GM18511 (cell line): Measurements from ENCODE around the gene BCAS4.
A peak's percentile ranks its signal among the peaks of the same experiment; 100 is the strongest.
"Not testable (repeated sequence)": the region's sequence is repeated elsewhere in the genome, so short reads cannot be mapped to it uniquely, and the experiment has no call there.

ENCODE experiments used
- ATAC-seq: cut with Tn5 transposase; IDR thresholded peaks from one replicate; pipeline ENCODE4 v1.9.1; 2021; ENCODE audit warnings: mild to moderate bottlenecking, moderate library complexity; ENCODE audit not compliant: unreplicated experiment

BCAS4 gene, protein sequence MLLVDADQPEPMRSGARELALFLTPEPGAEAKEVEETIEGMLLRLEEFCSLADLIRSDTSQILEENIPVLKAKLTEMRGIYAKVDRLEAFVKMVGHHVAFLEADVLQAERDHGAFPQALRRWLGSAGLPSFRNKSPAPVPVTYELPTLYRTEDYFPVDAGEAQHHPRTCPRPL

DNA sequence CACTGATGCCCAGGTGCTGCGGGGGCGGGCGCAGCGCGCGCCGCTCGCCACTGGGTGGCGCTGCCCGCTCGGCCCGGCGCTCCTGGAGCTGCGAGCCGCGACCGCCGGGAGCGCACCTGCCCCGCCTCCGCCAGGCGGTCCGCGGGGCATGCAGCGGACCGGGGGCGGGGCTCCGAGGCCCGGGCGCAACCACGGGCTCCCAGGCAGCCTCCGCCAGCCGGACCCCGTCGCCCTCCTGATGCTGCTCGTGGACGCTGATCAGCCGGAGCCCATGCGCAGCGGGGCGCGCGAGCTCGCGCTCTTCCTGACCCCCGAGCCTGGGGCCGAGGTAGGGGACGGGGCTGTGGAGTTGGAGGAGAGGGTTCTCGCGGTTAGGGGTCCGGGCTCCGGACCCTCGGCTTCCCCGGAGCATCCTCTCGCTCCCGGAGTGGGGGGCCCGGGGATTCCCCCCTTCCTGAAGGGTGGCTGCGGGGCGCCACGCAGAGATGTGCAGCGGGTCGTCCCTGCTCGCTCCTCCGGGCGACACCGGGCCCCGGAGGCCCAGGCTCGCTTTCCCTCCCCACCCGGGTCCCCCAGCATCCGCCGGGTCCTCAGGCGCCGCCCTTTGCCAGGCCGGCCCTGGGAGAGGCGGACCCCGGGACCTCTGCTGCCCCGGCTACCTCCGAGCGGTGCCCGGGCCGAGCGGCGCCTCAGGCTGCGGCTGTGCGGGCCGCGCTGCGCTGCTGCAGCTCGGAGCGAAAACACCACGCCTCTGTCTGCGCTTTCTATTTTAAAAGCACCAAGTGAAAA lies at the start of gene BCAS4:
Gene BCAS4, plus strand, starts transcription at position 216 of the 789 bp plus-strand sequence. Its CDS starts 23 bp downstream, at position 239.
- peak; percentile 70 for ATAC-seq

DNA sequence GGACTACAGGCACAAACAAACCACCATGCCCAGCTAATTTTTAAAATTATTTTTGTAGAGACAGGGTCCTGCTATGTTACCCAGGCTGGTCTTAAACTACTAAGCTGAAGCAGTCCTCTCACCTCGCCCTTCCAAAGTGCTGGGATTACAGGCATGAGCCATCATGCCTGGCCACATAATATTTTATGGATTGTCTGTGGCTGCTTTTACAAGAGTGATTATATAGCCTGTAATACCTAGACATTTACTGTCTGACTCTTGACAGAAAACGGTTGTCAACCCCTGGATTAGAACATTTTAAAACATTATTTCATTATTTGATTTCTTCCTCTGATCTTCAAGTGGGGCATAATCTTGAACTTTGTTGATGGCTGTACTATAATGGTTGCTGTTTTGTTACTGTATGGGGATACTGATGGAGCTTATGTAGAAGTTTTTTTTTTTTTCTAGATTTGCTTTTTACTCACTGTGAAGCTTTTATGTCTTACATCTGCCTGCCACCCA lies 49.2 kb upstream of the BCAS4 start:
- no peak for ATAC-seq

DNA sequence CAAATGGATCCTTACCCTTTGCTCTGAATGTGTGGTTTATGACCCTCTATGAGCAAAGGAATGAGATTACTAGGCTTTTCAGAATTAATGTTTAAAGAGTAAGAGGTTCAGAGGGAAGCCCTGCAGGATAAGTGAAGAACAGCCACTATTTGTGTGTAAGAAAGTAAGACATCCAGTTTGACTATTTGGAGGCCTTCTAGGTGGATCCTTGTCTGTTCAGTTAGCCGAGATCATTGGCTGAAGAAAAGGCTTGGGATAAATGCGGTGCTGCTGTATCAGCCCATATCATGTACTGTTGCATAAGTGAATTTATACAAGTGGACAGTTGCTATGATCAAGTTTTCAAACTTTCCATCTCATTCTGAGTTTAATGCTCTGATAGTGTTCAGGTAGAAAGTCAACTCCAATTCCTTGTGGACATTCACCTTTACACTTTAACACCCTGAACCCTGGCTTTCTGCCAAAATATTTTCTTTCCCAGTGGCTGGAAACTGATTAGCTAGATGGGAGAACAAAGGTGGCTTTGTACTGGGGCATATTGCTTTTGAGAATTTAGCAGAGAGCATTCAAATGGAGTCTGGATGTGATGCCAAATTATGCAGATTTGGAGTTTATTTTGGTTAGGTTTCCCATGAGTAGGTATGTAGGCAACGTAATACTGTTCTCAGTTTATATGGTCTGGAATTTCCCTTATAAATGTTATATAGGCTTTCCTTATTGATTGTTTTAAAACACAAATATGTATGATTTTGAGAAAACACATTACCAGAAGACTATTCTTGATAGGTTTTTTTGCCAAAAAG lies 48.5 kb upstream of the BCAS4 start:
- ATAC-seq, result no peak

DNA sequence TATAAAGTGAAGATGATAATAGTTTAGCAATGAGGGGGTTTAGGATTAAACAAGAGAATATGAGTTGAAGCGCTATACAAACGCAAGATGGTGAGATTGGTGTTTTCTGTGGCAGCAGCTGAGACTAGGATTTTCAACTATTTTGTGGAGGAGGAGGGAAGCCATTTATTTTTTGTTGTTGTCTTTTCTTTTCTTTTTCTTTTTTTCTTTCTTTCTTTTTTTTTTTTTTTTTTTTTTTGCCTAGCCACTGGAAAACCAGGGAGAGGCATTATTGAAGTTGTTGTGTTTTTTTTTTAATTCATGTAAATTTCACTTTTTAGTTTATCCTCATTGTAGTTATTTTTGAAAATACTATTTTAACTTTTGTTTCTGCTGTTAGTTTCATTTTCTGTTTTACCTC lies 47.6 kb upstream of the BCAS4 start:
- no peak for ATAC-seq

DNA sequence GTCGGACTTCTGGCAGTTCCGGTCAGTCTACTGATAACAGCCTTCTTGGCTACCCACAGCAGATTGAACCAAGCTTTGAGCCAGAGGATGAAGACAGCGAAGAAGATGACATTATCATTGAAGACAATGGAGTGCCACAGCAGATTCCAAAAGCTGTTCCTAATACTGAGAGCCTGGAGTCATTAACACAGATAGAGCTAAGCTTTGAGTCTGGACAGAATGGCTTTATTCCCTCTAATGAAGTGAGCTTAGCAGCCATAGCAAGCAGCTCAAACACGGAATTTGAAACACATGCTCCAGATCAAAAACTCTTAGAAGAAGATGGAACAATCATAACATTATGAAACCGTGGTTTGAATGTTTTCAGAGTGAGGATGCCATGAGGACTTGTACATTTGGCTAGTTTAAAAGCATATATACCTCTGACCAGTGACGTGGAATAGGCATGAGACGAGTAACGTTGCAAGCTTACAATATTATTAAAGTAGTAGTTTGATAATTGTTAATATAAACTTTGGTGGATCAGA lies 44.7 kb upstream of the BCAS4 start:
- ATAC-seq, result no peak

DNA sequence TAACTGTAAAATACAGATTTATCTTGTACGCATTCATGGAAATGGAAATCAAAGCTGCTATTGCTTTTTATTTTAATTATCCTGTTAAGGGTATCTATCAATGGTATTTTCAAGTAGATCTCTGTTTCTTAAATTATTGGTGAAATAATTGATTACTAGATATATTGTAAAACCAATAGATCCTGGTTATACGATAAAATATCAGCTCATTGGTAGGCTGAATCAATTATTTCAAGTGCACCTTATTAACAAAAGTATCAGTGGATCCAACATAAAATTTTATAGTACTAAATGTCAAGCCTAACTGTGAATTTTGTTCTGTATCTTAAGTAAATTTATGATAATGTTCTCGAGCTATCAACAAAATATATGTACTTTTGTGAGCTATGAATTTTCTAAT lies 41.7 kb upstream of the BCAS4 start:
- no peak for ATAC-seq

DNA sequence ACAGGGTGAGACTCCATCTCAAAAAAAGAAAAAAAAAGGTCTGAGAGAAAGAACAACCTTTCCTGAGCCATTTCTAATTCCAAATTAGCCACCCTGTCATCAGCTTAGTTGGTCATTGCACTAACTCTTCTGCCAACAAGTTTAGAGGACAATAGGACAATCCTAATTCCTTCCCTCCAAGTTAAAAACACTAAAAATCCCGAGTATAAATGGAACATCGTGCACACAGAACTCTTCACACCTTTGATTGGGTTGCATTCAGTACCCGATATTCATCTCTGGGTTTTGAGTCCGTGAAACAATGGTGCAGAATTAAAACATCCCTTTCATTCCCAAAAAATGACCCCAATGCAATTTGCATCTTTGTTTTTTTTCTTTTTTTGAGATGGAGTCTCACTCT lies 40.4 kb upstream of the BCAS4 start:
- ATAC-seq, result no peak

DNA sequence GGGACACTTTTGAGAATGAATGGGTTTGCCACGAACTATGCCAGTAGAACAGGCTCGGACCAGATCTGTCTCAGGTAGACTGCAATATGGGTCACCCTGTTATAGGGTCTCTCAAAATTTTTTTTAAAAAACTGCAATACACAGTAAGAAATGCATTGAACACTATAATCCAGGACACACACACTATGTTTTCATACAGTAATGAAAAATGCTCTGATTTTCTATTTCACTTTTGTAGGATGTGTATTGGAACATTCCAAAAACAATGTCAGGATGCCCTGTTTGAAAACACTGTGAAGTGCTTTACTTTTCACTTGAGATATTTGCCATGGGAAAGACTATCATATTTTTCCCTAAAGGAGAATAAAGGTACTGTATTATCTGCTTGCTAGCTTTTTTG lies 38.4 kb upstream of the BCAS4 start:
- ATAC-seq, result no peak

DNA sequence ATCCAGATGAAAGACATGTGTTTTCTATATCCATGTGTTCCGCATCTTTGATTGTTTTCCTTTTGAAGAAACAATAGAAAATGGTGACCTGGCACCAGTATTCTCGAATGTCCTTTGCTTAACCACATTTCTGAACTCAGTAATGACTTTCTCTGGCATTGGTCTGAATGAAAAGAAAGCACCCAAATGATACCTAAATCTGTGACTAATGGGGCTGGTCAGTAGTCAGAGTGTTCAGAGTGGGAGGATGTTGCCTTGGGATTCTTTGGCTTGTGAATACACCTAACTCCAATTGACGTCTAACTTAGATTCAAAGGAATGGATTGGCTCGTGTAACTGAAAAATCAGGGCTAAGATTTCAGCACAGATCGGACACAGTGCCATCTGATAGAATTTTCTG lies 36.4 kb upstream of the BCAS4 start:
- no peak for ATAC-seq

DNA sequence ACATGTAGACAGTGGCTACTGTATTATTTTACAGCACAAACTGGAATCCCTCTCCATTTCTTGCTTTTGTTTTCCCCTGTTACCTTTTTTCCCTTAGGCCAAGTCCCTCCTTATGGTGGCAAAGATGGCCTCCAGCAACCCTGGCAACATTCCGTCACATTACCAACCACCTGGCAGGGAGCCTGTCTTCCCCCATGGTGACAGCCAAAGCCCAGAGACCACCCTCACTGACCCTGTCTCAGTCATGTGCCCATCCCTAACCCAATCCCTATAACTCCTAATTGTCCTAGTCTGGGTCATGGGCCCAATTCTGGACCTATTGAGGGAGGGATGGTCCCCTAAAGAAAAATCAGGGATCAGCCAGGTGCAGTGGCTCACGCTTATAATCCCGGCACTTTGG lies 35.9 kb upstream of the BCAS4 start:
- ATAC-seq, result no peak

DNA sequence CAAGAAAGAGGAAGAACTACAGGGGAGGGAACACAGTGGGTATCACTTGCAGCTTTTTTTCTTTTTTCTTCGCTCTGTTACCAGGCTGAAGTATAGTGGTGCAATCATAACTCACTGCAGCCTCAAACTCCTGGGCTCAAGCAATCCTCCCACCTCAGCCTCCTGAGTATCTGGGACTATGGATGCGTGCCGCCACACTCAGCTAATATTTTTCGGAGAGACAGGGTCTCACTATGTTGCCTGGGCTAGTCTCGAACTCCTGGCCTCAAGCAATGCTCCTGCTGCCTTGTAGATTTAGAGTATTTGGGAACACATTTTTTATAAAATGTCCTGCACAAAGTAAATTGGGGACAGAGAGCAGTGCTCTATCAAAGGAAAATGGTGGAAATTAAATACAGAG lies 35.2 kb upstream of the BCAS4 start:
- ATAC-seq, result no peak

DNA sequence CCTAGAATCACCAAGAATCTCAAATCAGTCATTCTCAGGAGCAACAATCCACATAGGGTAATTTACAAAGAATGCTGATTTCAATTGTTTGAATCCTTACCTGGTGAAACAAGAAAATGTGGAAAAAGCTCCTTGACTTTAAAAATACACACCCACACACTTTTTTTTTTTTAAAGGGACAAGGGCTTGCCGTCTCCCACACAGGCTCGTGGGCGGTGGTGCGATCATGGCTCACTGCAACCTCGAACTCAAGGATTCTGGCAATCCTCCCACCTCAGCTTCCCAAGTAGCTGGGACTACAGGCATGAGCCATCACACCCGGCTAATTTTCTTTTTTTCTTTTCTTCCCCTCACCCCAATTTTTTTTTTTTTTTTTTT lies 32.8 kb upstream of the BCAS4 start:
- no peak for ATAC-seq

DNA sequence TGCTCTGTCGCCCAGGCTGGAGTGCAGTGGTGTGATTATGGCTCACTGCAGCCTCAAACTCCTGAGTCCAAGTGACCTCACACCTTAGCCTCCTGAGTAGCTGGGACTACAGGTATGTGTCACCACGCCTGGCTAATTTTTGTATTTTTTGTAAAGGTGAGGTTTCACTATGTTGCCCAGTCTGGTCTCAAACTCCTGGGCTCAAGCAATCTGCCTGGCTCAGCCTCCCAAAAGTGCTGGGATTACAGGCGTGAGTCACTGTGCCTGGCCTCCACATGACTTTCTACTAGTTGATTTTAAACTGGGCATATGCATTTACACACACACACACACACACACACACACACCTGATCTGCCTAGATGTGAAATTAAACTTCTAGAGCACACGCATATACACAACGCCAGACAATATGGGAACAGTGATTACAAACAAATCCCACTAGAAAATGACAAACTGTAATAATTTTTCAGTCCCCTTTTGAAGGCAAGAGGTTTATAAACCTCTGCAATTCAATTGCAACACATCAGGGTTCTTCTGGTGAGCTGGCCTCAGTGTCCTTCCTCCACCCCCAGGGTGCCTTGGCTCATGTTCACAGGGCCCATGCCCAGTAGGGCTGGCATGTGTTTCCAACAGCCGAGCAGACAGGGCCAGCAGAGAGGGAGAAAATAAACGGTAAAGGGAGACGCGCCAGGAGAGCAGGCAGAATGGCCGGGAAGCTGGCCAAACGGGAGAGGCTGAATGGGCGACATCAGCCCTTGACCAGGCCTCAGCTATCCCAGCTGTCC lies 32.2 kb upstream of the BCAS4 start:
- ATAC-seq, result no peak

DNA sequence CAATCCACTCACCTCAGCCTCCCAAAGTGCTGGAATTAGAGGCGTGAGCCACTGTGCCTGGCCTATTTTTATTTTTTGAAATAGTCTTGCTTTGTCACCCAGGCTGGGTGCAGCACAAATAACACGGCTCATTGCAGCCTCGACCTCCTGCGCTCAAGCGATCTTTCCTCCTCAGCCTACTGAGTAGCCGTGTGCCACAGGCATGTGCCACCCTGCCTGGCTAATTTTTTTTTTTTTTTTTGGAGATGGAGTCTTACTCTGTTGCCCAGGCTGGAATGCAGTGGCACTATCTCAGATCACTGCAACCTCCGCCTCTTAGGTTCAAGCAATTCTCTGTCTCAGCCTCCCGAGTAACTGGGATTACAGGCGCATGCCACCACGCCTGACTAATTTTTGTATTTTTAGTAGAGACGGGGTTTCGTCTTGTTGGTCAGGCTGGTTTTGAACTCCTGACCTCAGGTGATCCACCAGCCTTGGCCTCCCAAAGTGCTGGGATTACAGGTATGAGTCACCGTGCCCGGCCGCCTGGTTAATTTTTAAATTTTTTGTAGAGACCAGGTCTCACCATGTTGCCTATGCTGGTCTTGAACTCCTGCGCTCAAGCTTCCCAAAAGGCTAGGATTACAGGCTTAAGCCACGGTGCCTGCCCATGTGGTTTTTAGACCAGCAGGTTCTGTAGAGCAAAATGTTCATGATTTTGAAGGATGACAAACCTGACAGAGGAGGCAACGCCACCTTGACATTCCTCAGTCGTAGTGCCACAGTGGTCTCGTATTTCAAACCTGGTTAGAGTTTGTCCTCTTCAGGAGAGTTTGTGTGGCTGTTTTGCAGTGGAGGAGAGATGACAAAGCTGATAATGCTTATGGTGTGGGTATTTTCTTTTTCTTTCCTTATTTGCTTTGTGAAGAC lies 31.1 kb upstream of the BCAS4 start:
- not testable (repeated sequence) for ATAC-seq

DNA sequence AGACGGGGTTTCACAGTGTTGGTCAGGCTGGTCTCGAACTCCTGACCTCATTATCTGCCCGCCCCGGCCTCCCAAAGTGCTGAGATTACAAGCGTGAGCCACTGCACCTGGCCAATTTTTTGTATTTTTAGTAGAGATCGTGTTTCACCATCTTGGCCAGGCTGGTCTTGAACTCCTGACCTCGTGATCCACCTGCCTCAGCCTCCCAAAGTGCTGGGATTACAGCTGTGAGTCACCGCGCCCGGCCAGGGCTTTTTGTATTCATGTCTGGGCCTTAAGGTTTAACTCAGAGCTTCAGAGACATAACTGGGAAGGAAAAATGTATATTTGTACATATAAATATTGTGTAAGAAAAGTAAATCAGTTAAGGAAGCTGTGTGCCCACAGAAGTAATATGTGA lies 29.6 kb upstream of the BCAS4 start:
- ATAC-seq, result not testable (repeated sequence)

DNA sequence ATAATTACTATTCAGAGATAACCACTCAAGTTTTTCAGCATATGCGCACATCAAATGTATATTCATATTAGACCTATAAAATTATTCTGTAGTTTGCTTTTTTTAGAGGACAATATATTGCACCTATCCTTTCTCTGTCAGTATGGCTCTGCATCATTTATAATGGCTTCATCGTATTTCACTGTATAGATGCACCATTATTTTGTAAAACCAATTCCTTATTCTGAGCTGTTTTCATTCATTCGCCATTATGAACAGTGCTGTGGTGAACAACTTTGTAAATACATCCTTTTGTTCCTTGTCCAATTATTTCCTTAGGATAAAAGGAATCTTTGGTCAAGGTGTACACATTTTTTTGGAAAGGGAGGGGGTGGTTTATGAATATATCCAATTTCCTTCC lies 29.2 kb upstream of the BCAS4 start:
- ATAC-seq, result no peak

DNA sequence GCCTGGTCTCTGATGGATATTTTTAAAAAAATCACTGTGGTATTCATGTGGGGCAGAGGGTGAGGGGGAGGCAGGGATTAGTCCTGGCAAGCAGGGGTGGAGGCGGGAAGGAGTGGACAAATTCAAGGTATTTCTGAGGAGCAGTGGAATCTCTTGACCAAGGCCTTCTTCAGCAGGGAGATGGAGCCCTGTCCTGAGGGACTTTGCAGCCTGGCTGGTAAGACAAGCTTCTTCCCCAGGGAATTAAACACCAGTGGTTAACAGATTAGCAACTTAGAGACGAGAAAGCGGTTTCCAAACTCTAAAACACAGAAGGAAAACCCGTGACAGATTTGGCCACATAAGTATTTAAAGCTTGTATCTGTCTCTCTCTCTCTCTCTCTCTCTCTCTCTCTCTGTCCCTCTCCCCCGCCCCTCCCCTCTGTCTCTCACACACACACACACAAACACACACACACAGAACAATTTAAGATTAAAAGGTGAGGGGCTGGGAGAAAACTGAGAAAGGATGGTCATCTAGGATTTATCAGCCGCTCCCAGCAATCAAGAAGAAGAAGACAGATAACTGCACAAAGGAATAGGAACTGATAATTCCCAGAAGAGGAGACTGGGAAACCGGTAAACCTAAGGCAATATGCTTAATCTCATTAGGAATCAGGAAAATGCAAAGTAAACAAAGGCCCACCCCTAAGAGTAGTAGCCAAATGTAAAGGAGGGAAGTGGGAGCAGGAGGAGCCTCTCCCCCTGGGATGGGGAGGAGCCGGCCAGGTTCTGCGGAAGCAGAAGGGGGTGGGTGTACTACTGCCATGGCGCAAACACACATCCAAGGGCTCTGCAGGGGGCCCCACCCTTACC lies 27.7 kb upstream of the BCAS4 start:
- ATAC-seq, result not testable (repeated sequence)

DNA sequence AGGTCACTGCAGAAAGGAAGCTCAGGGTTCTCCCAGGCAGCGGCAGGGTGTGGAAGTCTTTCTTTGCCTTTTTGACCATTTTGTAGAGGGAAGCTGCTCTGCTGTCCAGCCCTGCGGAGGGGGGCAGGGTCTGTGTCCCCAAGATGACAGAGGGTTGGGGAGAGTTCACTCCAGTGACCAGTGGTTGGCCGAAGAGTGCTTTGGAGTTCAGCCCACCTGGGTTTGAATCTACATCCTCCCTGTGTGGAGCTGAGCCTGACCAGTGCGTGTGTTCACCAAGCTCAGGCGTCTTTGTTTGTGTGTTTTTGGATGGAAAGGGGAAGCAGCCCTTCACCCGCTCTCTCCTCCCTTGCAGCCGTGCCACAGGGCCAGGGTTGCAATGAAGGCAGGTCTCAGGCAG lies 25.9 kb upstream of the BCAS4 start:
- not testable (repeated sequence) for ATAC-seq
